Left lung (tissue), 10 donors: ENCODE measurements around the gene RAP1B. TPM values are rescaled to one million over a fixed set of nuclear protein-coding genes. Genes with fewer than 3 reads are reported as not detected.
A peak's percentile ranks its signal among the peaks of the same experiment; 100 is the strongest.

Experiments used
- ATAC-seq: fragments of 200-7000 bp; cut with Tn5 transposase; one replicate; pipeline ENCODE4 v1.9.1; 2020; ENCODE audit warnings: moderate library complexity
- DNase-seq, 4 donors: peaks; one replicate each; pipeline ENCODE4 v3.0.0-alpha.2; 2013 to 2020
- H3K27ac ChIP-seq, 2 donors: fragments of 200-600 bp; sonication (generic) in 1 of 2; one replicate each; pipeline versions ENCODE4 v1.5.0 to v1.8.0; 2020 to 2021
- H3K27me3 ChIP-seq, 2 donors: fragments of 200-600 bp; sonication (generic) in 1 of 2; one replicate each; pipeline versions ENCODE4 v1.5.0 to v1.8.0; 2020 to 2021
- H3K36me3 ChIP-seq, 2 donors: fragments of 200-600 bp; sonication (generic) in 1 of 2; one replicate each; pipeline versions ENCODE4 v1.5.0 to v1.8.0; 2020 to 2021
- H3K4me1 ChIP-seq, 2 donors: fragments of 200-600 bp; one replicate each; pipeline ENCODE4 v1.8.0; 2021
- H3K4me3 ChIP-seq, 2 donors: fragments of 200-600 bp; sonication (generic) in 1 of 2; one replicate each; pipeline versions ENCODE4 v1.5.0 to v1.8.0; 2020 to 2021; ENCODE audit warnings: mild to moderate bottlenecking in 1 of 2
- H3K9me3 ChIP-seq, 2 donors: fragments of 200-600 bp; sonication (generic) in 1 of 2; one replicate each; pipeline versions ENCODE4 v1.5.0 to v1.8.0; 2020 to 2021
- CTCF ChIP-seq, 2 donors: fragments of 200-600 bp; sonication (generic) in 1 of 2; IDR thresholded peaks; one replicate each; pipeline versions ENCODE4 v1.5.0 to v1.8.0; 2021; ENCODE audit warnings: antibody characterized with exemption in 2 of 2
- intact Hi-C, 2 donors: fragments of 100-400 bp; cut with DNase I; formaldehyde crosslinking; loops; one replicate each; pipeline versions ENCODE4 v1.11.2 to v1.14.2; 2022
- polyA plus RNA-seq, 6 donors: library from polyadenylated mRNA; unstranded; fragments of 120-200 nt; gene quantifications; one replicate each; pipeline ENCODE4 v1.2.1, GENCODE V29; 2013; ENCODE audit not compliant: insufficient read length in 6 of 6
- total RNA-seq, 2 donors: library from RNA; stranded (reverse); fragmentation: NEBNext Ultra II Directional; extraction: Animal tissue kit (Norgen Biotek cat#: 25700); gene quantifications; one replicate each; pipeline ENCODE4 v1.2.1, GENCODE V29; 2021
- donor health status: DM: no; HTN: yes; CAD: no.
- donor health status: DM: no; HTN: no; CAD: no.

The RAP1B gene
- total and polyA plus RNA-seq, 8 donors = 137 to 211 (median 183) TPM

- H3K36me3 ChIP-seq = peaks cover 0 to 3% of the 10 kb centered on the region in 2 donors
- no peak for TF ChIP-seq CTCF (IDR thresholded peaks at IDR 0.05)
- DNase-seq (no peak), ATAC-seq (no peak)
- peaks cover 51 to 99% of the 10 kb centered on the region in 2 donors for H3K4me1 ChIP-seq
- H3K9me3 ChIP-seq = no peaks in the 10 kb centered on the region
- H3K4me3 ChIP-seq = no peak overlapping the region
- no peaks in the 10 kb centered on the region for H3K27me3 ChIP-seq
- H3K27ac ChIP-seq = no peak overlapping the region
- intact Hi-C loops = no loop called here
These were observed 8.8 kb downstream of the RAP1B start for GRCh38 chr12:68619541-68619940.

GRCh38 chr12:68620519-68621471 is 10.1 kb downstream of the RAP1B start:
- Histone ChIP-seq H3K9me3 (no peaks in the 10 kb centered on the region), H3K4me1 (peaks cover 39 to 98% of the 10 kb centered on the region in 2 donors), H3K27me3 (no peaks in the 10 kb centered on the region), H3K36me3 (peaks cover 0 to 14% of the 10 kb centered on the region in 2 donors), H3K4me3 (no peak overlapping the region), H3K27ac (no peak overlapping the region)
- intact Hi-C loops = no loop called here
- DNase-seq = no peak
- no peak for TF ChIP-seq CTCF (IDR thresholded peaks at IDR 0.05)
- ATAC-seq = no peak

GRCh38 chr12:68621472-68622081 is 10.9 kb downstream of the RAP1B start:
- DNase-seq (no peak), ATAC-seq (peak; percentile 62)
- Histone ChIP-seq H3K4me1 (peaks cover 35 to 94% of the 10 kb centered on the region in 2 donors), H3K27me3 (no peaks in the 10 kb centered on the region), H3K9me3 (no peaks in the 10 kb centered on the region), H3K36me3 (peaks cover 0 to 14% of the 10 kb centered on the region in 2 donors), H3K4me3 (no peak overlapping the region), H3K27ac (peak overlapping the region in 1 of 2 donors; percentile 16)
- intact Hi-C loops = no loop called here
- no peak for TF ChIP-seq CTCF (IDR thresholded peaks at IDR 0.05)

GRCh38 chr12:68622250-68622649 is 11.6 kb downstream of the RAP1B start:
- DNase-seq = no peak
- Histone ChIP-seq H3K4me1 (peaks cover 35 to 88% of the 10 kb centered on the region in 2 donors), H3K4me3 (no peak overlapping the region), H3K9me3 (no peaks in the 10 kb centered on the region), H3K27ac (peak overlapping the region in 1 of 2 donors; percentile 16), H3K36me3 (peaks cover 0 to 18% of the 10 kb centered on the region in 2 donors), H3K27me3 (no peaks in the 10 kb centered on the region)
- no peak for TF ChIP-seq CTCF (IDR thresholded peaks at IDR 0.05)
- ATAC-seq = peak; percentile 27
- intact Hi-C loops = no loop called here

GRCh38 chr12:68623059-68623458 is 12.4 kb downstream of the RAP1B start:
- no peak overlapping the region for H3K4me3 ChIP-seq
- no peak overlapping the region for H3K27ac ChIP-seq
- peaks cover 0 to 6% of the 10 kb centered on the region in 2 donors for H3K9me3 ChIP-seq
- H3K27me3 ChIP-seq = no peaks in the 10 kb centered on the region
- H3K36me3 ChIP-seq = peaks cover 0 to 27% of the 10 kb centered on the region in 2 donors
- H3K4me1 ChIP-seq = peaks cover 32 to 80% of the 10 kb centered on the region in 2 donors
- TF ChIP-seq CTCF (IDR thresholded peaks at IDR 0.05) = no peak
- no peak for DNase-seq
- ATAC-seq = no peak
- intact Hi-C loops = no loop called here
